ENCODE results near the gene SDR9C7.

- TF ChIP-seq CTCF (IDR thresholded peaks at IDR 0.05) (no peak), POLR2A (IDR thresholded peaks at IDR 0.05) (no peak)
Measured at GRCh38 chr12:56877195-56878009, 56.8 kb downstream of the SDR9C7 start.
